ENCODE data around the gene SOX5. TPM values are rescaled to one million over a fixed set of nuclear protein-coding genes. Genes with fewer than 3 reads are reported as not detected.

The SOX5 gene
- total RNA-seq, 1 experiment from 2014 or later: 3.1 TPM

GRCh38 chr12:23895792-23896218, 53.7 kb downstream of the SOX5 start:
- TF ChIP-seq, protein P1, sequence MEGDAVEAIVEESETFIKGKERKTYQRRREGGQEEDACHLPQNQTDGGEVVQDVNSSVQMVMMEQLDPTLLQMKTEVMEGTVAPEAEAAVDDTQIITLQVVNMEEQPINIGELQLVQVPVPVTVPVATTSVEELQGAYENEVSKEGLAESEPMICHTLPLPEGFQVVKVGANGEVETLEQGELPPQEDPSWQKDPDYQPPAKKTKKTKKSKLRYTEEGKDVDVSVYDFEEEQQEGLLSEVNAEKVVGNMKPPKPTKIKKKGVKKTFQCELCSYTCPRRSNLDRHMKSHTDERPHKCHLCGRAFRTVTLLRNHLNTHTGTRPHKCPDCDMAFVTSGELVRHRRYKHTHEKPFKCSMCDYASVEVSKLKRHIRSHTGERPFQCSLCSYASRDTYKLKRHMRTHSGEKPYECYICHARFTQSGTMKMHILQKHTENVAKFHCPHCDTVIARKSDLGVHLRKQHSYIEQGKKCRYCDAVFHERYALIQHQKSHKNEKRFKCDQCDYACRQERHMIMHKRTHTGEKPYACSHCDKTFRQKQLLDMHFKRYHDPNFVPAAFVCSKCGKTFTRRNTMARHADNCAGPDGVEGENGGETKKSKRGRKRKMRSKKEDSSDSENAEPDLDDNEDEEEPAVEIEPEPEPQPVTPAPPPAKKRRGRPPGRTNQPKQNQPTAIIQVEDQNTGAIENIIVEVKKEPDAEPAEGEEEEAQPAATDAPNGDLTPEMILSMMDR (conservative IDR thresholded peaks at IDR 0.05): no peak
- Histone ChIP-seq H3K56ac (ENCODE audit: insufficient read length, low read depth, low read length) (no peak overlapping the region), H3K27ac (ENCODE audit: insufficient read length, low read depth, low read length) (no peak overlapping the region), H3K79me1 (ENCODE audit: insufficient read depth, low read depth, low read length, poor library complexity, severe bottlenecking) (no peaks in the 10 kb centered on the region), H3T11ph (ENCODE audit: low read length) (peak overlapping the region; percentile 20), H2BK12ac (ENCODE audit: insufficient read length, low read depth, low read length) (peak overlapping the region; percentile 36), H2AFZ (ENCODE audit: low read length) (peak overlapping the region; percentile 36), H2BK20ac (ENCODE audit: low read depth, low read length, poor library complexity, severe bottlenecking) (no peak overlapping the region), H2BK5ac (ENCODE audit: insufficient read length, low read length) (no peak overlapping the region), H2BK120ac (ENCODE audit: low read depth, low read length, poor library complexity, severe bottlenecking) (no peak overlapping the region), H4K8ac (replicated peaks; ENCODE audit: insufficient read length, low read depth, low read length) (no peak overlapping the region), H2AK5ac (ENCODE audit: insufficient read length, low read length) (no peak overlapping the region), H3K9ac (ENCODE audit: extremely low read depth, insufficient read length, low read length) (no peak overlapping the region), H4K91ac (ENCODE audit: insufficient read length, low read depth, low read length) (no peak overlapping the region), H3K79me2 (ENCODE audit: insufficient read depth, low read length) (no peaks in the 10 kb centered on the region), H3K23me2 (ENCODE audit: insufficient read length, low read depth, low read length, poor library complexity, severe bottlenecking) (no peaks in the 10 kb centered on the region), H3K4me1 (ENCODE audit: insufficient read depth, low read length) (no peaks in the 10 kb centered on the region; the same call in 1 of the 2 replicates), H3K23ac (ENCODE audit: insufficient read length, low read depth, low read length) (no peak overlapping the region), H2BK15ac (ENCODE audit: low read depth, low read length) (no peak overlapping the region), H3K4me2 (ENCODE audit: insufficient read depth, insufficient read length, low read length) (no peak overlapping the region), H3K27me3 (ENCODE audit: insufficient read depth, low read length) (no peaks in the 10 kb centered on the region), H3K4ac (ENCODE audit: low read depth, low read length) (no peak overlapping the region), H3K9me3 (ENCODE audit: control insufficient read depth, low read depth, low read length) (no peaks in the 10 kb centered on the region), H4K5ac (ENCODE audit: insufficient read length, low read depth, low read length) (no peak overlapping the region), H3K14ac (ENCODE audit: insufficient read depth, low read length) (peak overlapping the region; percentile 74), H4K20me1 (ENCODE audit: control insufficient read depth, insufficient read depth, insufficient read length) (no peaks in the 10 kb centered on the region), H3K18ac (ENCODE audit: insufficient read length, low read depth, low read length) (no peak overlapping the region)
- peaks cover 0 to 2% of the 10 kb centered on the region in 2 experiments; a peak in 3 of 5 replicates for H3K9me3 Mint-ChIP-seq
- peaks cover 0 to 8% (median 0%) of the 10 kb centered on the region in 3 experiments; a peak in 2 of 7 replicates for H3K36me3 Mint-ChIP-seq (ENCODE audit: insufficient read depth in 1 of 3, low read depth in 3 of 3)
- H3K4me1 Mint-ChIP-seq: peaks cover 19 to 22% of the 10 kb centered on the region in 2 experiments
- H3K4me3 Mint-ChIP-seq: no peak overlapping the region
- WGBS (ENCODE audit: extremely low coverage, insufficient read length, low lambda C conversion rate): no CpG with 5 or more reads among the region's 5 CpGs
- H3K27ac Mint-ChIP-seq: peak overlapping the region; percentile 81 to 100 (median 95)
- H3K27me3 Mint-ChIP-seq (ENCODE audit: low read depth): no peaks in the 10 kb centered on the region
- peak; percentile 67 for DNase-seq

Data from H9 (cell line).